GM21526 (cell line): ENCODE measurements around the gene NRIP3.

Experiments used
- ATAC-seq: cut with Tn5 transposase; IDR thresholded peaks from one replicate; pipeline ENCODE4 v1.9.1; 2021; ENCODE audit warnings: moderate library complexity; ENCODE audit not compliant: unreplicated experiment, low FRiP score

The NRIP3 gene

GRCh38 chr11:8933931-8934330, 69.9 kb downstream of the NRIP3 start:
- no peak for ATAC-seq

- ATAC-seq: no peak
Measured at GRCh38 chr11:8932564-8933180, 71.1 kb downstream of the NRIP3 start, which contains the start of gene C11orf16. Gene C11orf16, minus strand, starts transcription at chr11:8932947. Its CDS starts 639 bp downstream, at chr11:8932308.
